ENCODE results near the gene PGC.

GRCh38 chr6:41740366-41741162 is 6.6 kb downstream of the PGC start:
- no peak for TF ChIP-seq CTCF (IDR thresholded peaks at IDR 0.05; ENCODE audit: borderline replicate concordance, extremely low read depth, low read length, poor library complexity, severe bottlenecking)
- TF ChIP-seq EZH2 (IDR thresholded peaks at IDR 0.05; ENCODE audit: borderline replicate concordance, low read depth, low read length, severe bottlenecking), result no peak
